Astrocyte (in vitro differentiated cells and primary cell): ENCODE results near the gene DEPP1. TPM values are rescaled to one million over a fixed set of nuclear protein-coding genes. Genes with fewer than 3 reads are reported as not detected.
A peak's percentile ranks its signal among the peaks of the same experiment; 100 is the strongest.

Source experiments
- DNase-seq: peaks from one replicate; pipeline ENCODE4 v3.0.0-alpha.2; 2010; ENCODE audit warnings: low read depth
- FAIRE-seq: peaks from 2 replicates; lab custom pipeline; 2011; peaks lifted over from hg19 to GRCh38; lab: Jason Lieb, UNC
- H2AFZ ChIP-seq: 2 replicates; pipeline ENCODE4 v1.6.0; 2012; ENCODE audit warnings: low read depth, low read length, inconsistent platforms
- H3K27ac ChIP-seq: 2 replicates; pipeline ENCODE4 v1.5.1; 2011; ENCODE audit warnings: low read depth, low read length, inconsistent platforms
- H3K27me3 ChIP-seq: 2 replicates; pipeline ENCODE4 v1.6.0; 2011; ENCODE audit warnings: low read length, inconsistent platforms; ENCODE audit not compliant: insufficient read depth
- H3K36me3 ChIP-seq: 2 replicates; pipeline ENCODE4 v1.5.1; 2011; ENCODE audit warnings: low read length, inconsistent platforms; ENCODE audit not compliant: insufficient read depth
- H3K4me1 ChIP-seq: 2 replicates; pipeline ENCODE4 v1.5.1; 2011; ENCODE audit warnings: low read length, inconsistent platforms; ENCODE audit not compliant: insufficient read depth
- H3K4me2 ChIP-seq: 2 replicates; pipeline ENCODE4 v1.6.0; 2012; ENCODE audit warnings: low read length, inconsistent platforms
- H3K4me3 ChIP-seq: 2 replicates; pipeline ENCODE4 v1.5.1; 2011; ENCODE audit warnings: low read depth, mild to moderate bottlenecking, low read length, inconsistent platforms; ENCODE audit not compliant: insufficient read depth
- H3K79me2 ChIP-seq: 2 replicates; pipeline ENCODE4 v1.6.0; 2012; ENCODE audit warnings: mild to moderate bottlenecking, low read length, inconsistent platforms; ENCODE audit not compliant: insufficient read depth
- H3K9ac ChIP-seq: 2 replicates; pipeline ENCODE4 v1.6.0; 2012; ENCODE audit warnings: mild to moderate bottlenecking, low read length, inconsistent platforms
- H3K9me3 ChIP-seq: 2 replicates; pipeline ENCODE4 v1.5.1; 2012; ENCODE audit warnings: low read depth, mild to moderate bottlenecking, low read length, inconsistent platforms; ENCODE audit not compliant: insufficient read depth
- H4K20me1 ChIP-seq: 2 replicates; pipeline ENCODE4 v1.6.0; 2012; ENCODE audit warnings: low read length, inconsistent platforms; ENCODE audit not compliant: insufficient read depth
- H3K27ac Mint-ChIP-seq: one replicate; pipeline ENCODE4 v1.8.0; 2021; ENCODE audit warnings: mild to moderate bottlenecking, mixed read lengths; ENCODE audit not compliant: unreplicated experiment
- H3K27me3 Mint-ChIP-seq: one replicate; pipeline ENCODE4 v1.8.0; 2021; ENCODE audit warnings: low read depth, mixed read lengths; ENCODE audit not compliant: unreplicated experiment
- H3K36me3 Mint-ChIP-seq: one replicate; pipeline ENCODE4 v1.8.0; 2021; ENCODE audit warnings: low read depth, mixed read lengths; ENCODE audit not compliant: unreplicated experiment
- H3K4me1 Mint-ChIP-seq: one replicate; pipeline ENCODE4 v1.8.0; 2021; ENCODE audit warnings: low read depth, mixed read lengths; ENCODE audit not compliant: unreplicated experiment
- H3K4me3 Mint-ChIP-seq: one replicate; pipeline ENCODE4 v1.8.0; 2021; ENCODE audit warnings: mild to moderate bottlenecking, moderate library complexity, mixed read lengths; ENCODE audit not compliant: unreplicated experiment
- H3K9me3 Mint-ChIP-seq: one replicate; pipeline ENCODE4 v1.8.0; 2021; ENCODE audit warnings: mild to moderate bottlenecking, mixed read lengths; ENCODE audit not compliant: unreplicated experiment
- CTCF ChIP-seq: IDR thresholded peaks from 2 replicates; pipeline ENCODE4 v1.5.1; 2011; ENCODE audit warnings: low read depth, mild to moderate bottlenecking, inconsistent platforms, low read length, moderate library complexity; ENCODE audit not compliant: insufficient read depth
- EZH2 ChIP-seq: IDR thresholded peaks from 2 replicates; pipeline ENCODE4 v1.6.1; 2012; ENCODE audit warnings: mild to moderate bottlenecking, low read length, inconsistent platforms; ENCODE audit not compliant: insufficient read depth
- total RNA-seq: library from RNA; stranded (reverse); gene quantifications from 2 replicates; pipeline ENCODE4 v1.2.1, GENCODE V29; 2021

Gene DEPP1
- total RNA-seq, 1 donor from 2014 or later: 6.6 TPM

GRCh38 chr10:44975431-44976331 is 2.9 kb downstream of the DEPP1 start:
- Histone ChIP-seq H3K4me3 (no peak overlapping the region), H3K4me1 (peaks cover 52% of the 10 kb centered on the region), H3K4me2 (peak overlapping the region; percentile 91), H3K9me3 (no peaks in the 10 kb centered on the region), H3K27ac (no peak overlapping the region), H3K27me3 (no peaks in the 10 kb centered on the region), H4K20me1 (no peaks in the 10 kb centered on the region), H3K9ac (peak overlapping the region; percentile 80), H2AFZ (no peak overlapping the region), H3K36me3 (no peaks in the 10 kb centered on the region), H3K79me2 (no peaks in the 10 kb centered on the region)
- DNase-seq: peak; percentile 76
- Mint-ChIP-seq H3K4me3 (peak overlapping the region; percentile 62), H3K36me3 (peaks cover 13% of the 10 kb centered on the region), H3K9me3 (peaks cover 2% of the 10 kb centered on the region), H3K27ac (no peak overlapping the region), H3K27me3 (no peaks in the 10 kb centered on the region), H3K4me1 (peaks cover 59% of the 10 kb centered on the region)
- TF ChIP-seq EZH2 (no peak), CTCF (no peak)
- no peak for FAIRE-seq

GRCh38 chr10:44974628-44975430 is 3.8 kb downstream of the DEPP1 start:
- Histone ChIP-seq H2AFZ (peak overlapping the region; percentile 98), H3K27me3 (no peaks in the 10 kb centered on the region), H4K20me1 (no peaks in the 10 kb centered on the region), H3K4me1 (peaks cover 43% of the 10 kb centered on the region), H3K4me3 (peak overlapping the region; percentile 57), H3K9ac (peak overlapping the region; percentile 80), H3K9me3 (no peaks in the 10 kb centered on the region), H3K4me2 (peak overlapping the region; percentile 91), H3K36me3 (no peaks in the 10 kb centered on the region), H3K27ac (peak overlapping the region; percentile 49), H3K79me2 (no peaks in the 10 kb centered on the region)
- H3K36me3 Mint-ChIP-seq: peaks cover 17% of the 10 kb centered on the region
- H3K4me1 Mint-ChIP-seq: peaks cover 50% of the 10 kb centered on the region
- DNase-seq (peak; percentile 29), FAIRE-seq (no peak)
- peaks cover 2% of the 10 kb centered on the region for H3K9me3 Mint-ChIP-seq
- TF ChIP-seq CTCF (peak; percentile 63), EZH2 (no peak)
- H3K27me3 Mint-ChIP-seq: no peaks in the 10 kb centered on the region
- H3K27ac Mint-ChIP-seq: peak overlapping the region; percentile 72
- H3K4me3 Mint-ChIP-seq: no peak overlapping the region
